GM18909 (cell line): ENCODE measurements around the gene ANGPTL3.
A peak's percentile ranks its signal among the peaks of the same experiment; 100 is the strongest.

Experiments used
- ATAC-seq: cut with Tn5 transposase; IDR thresholded peaks from one replicate; pipeline ENCODE4 v1.9.1; 2021; ENCODE audit warnings: mild to moderate bottlenecking; ENCODE audit not compliant: unreplicated experiment, poor library complexity

ANGPTL3 gene

DNA sequence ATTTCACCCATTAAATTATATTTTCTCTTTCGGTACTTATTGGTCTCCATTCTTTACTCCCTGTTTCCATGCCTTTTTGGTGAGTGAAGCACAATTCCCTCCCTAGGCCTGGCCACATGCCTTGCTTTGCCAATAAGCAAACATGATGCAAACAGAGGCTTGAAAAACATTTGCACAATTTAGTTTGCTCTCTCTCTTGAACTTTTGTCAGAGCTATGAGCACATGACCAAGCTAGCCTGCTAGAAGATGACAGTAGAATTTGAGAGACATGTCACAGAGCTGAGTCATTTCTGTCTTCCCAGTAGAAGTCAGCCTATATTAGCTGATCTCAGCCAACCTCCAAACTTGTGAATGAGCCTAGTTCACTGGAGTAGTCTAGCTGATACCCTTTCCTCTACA is 24.6 kb downstream of the ANGPTL3 start:
- peak; percentile 94 for ATAC-seq

DNA sequence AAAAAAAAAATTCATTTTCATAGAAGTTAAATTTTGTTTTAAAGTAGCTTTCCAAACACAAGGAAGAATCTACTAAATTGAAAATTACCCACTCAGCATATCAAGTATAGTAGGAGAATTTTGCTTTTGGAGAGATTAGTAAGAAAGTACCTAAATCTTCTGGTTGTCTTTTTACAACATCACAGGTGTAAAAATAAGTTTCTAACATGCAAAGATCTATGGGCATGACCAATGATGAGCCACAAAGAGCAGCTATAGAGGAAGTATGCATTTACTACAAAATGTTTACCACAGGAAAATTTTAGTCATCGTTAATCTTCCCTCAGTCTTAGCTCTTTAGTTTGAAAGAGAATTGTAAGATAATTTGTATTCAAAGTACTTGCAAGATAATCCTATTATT is 28.1 kb downstream of the ANGPTL3 start:
- ATAC-seq = peak; percentile 57

DNA sequence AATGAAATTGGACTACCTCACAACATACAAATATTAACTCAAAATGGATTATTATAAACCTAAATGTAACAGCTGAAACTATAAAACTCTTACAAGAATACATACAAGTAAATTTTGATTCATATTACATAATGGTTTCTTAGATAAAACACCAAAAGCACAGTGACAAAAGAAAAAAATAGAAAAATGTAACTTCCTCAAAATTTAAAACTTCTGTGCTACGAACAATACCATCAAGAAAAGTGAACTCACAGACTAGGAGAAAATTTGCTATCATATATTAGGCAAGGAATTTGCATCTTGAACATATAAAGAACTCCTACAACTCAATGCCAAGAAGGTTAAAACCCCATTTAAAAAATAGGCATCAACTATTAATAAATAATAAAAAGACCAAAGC is 31.2 kb downstream of the ANGPTL3 start:
- no peak for ATAC-seq

DNA sequence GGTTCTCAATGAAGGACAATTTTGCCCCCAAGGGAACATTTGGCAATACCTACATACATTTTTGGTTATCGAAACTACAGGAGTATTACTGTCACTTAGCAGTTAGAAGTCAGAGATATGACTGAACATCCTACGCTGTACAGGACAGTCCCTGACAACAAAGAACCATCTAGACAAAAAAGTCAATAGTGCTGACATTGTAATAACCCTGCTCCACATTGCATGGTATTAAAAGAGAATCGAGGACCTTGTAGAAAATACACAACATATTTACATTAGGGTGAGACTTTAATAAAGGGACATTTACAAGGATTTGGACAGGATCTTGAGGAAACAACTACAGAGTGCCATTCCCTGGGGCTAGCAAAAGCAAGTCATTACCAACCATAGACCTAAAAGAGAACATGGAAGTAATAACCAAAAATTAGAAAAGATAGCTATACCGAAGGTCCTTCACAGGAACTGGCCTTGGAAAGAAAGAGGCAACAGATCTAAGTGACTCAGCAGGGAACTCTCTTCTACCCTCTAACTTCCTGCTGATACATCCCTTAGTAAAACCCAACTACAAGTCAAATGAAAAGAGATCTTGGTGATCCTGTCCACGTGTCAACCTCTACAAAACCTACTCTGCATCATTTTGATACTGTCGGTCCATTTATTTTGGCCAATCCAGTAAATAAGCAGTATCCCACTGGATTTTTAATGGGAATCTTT is 40.2 kb downstream of the ANGPTL3 start:
- ATAC-seq = no peak

DNA sequence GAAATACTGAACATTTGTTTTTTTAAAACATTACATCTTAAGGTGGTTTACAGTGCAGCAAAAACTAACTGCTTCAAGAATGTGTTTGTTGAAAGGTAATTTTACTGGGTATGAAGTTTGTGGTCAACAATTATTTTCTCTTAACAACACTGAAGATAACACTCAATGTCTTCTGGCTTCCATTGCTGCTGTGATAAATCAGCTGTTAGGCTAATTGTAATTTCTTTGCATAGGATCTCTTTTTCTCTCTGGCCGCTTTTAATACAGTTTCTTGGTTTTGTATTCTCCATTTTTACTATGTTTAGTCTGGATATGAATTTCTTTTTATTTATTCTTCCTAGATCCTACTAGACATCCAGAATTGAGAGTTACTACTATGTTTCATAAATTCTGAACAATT is 46.0 kb downstream of the ANGPTL3 start:
- ATAC-seq = no peak

DNA sequence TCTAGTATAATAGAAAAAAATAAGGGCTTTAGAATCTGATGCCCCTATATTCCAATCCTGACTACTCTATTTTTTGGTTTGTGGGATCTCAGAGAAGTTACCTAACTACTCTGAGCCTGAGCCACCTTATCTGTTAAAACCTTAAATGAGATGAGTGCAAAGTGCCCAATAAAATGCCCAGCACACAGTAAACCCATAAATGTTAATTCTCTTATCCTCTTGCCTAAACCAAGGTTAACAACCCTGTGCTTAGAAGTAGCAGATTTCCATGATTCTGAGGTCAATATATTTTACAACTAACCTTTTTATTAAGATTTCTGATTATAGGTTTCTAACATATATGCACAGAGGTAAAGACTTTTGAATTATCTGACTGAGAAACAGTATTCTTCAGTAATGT is 55.1 kb downstream of the ANGPTL3 start:
- ATAC-seq = no peak

DNA sequence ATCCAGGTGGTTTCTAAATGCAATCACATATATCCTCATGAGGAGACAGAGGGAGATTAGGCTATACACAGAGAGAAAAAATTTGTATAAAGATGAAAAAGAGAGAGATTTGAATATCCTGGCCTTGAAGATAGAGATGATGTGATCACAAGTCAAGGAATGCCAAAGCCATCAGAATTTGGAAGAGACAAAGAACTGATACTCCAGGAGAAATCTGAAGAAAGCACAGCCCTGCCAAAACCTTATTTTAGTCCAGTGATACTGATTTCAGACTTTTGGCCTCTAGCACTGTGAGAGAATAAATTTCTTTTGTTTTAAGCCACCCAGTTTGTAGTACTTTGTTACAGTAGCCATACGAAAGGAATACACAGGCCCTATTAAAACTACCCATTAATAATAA is 57.4 kb downstream of the ANGPTL3 start:
- ATAC-seq = no peak
